ENCODE data around the gene PTPRG. TPM values are rescaled to one million over a fixed set of nuclear protein-coding genes. Genes with fewer than 3 reads are reported as not detected.

PTPRG gene
- total RNA-seq, 1 experiment from 2014 or later: 69.3 TPM

GRCh38 chr3:61813636-61814035, 252.3 kb downstream of the PTPRG start:
- Histone ChIP-seq H3K4ac (ENCODE audit: low read depth, low read length) (no peak overlapping the region), H2BK120ac (ENCODE audit: low read depth, low read length, poor library complexity, severe bottlenecking) (no peak overlapping the region), H3K14ac (ENCODE audit: insufficient read depth, low read length) (no peak overlapping the region), H3K4me2 (ENCODE audit: insufficient read depth, insufficient read length, low read length) (no peak overlapping the region), H4K8ac (replicated peaks; ENCODE audit: insufficient read length, low read depth, low read length) (no peak overlapping the region), H4K20me1 (ENCODE audit: control insufficient read depth, insufficient read depth, insufficient read length) (no peaks in the 10 kb centered on the region), H2AK5ac (ENCODE audit: insufficient read length, low read length) (no peak overlapping the region), H3K9ac (ENCODE audit: extremely low read depth, insufficient read length, low read length) (no peak overlapping the region), H3K18ac (ENCODE audit: insufficient read length, low read depth, low read length) (no peak overlapping the region), H4K91ac (ENCODE audit: insufficient read length, low read depth, low read length) (no peak overlapping the region), H3K27me3 (ENCODE audit: insufficient read depth, low read length) (no peaks in the 10 kb centered on the region), H4K5ac (ENCODE audit: insufficient read length, low read depth, low read length) (no peak overlapping the region), H3K79me2 (ENCODE audit: insufficient read depth, low read length) (peaks cover 14% of the 10 kb centered on the region; the same call in 1 of the 2 replicates), H2BK15ac (ENCODE audit: low read depth, low read length) (no peak overlapping the region), H2BK20ac (ENCODE audit: low read depth, low read length, poor library complexity, severe bottlenecking) (no peak overlapping the region), H3K27ac (ENCODE audit: insufficient read length, low read depth, low read length) (no peak overlapping the region), H3K23me2 (ENCODE audit: insufficient read length, low read depth, low read length, poor library complexity, severe bottlenecking) (no peaks in the 10 kb centered on the region), H2BK5ac (ENCODE audit: insufficient read length, low read length) (no peak overlapping the region), H3K79me1 (ENCODE audit: insufficient read depth, low read depth, low read length, poor library complexity, severe bottlenecking) (peaks cover 11% of the 10 kb centered on the region), H3K23ac (ENCODE audit: insufficient read length, low read depth, low read length) (no peak overlapping the region), H3K4me1 (ENCODE audit: insufficient read depth, low read length) (peaks cover 5% of the 10 kb centered on the region; the same call in 1 of the 2 replicates), H3K9me3 (ENCODE audit: control insufficient read depth, low read depth, low read length) (no peaks in the 10 kb centered on the region), H3T11ph (ENCODE audit: low read length) (no peak overlapping the region), H2AFZ (ENCODE audit: low read length) (no peak overlapping the region), H3K56ac (ENCODE audit: insufficient read length, low read depth, low read length) (no peak overlapping the region), H2BK12ac (ENCODE audit: insufficient read length, low read depth, low read length) (no peak overlapping the region)
- Mint-ChIP-seq H3K27ac (no peak overlapping the region), H3K4me3 (no peak overlapping the region), H3K36me3 (ENCODE audit: insufficient read depth in 1 of 3, low read depth in 3 of 3) (peaks cover 0 to 2% (median 0%) of the 10 kb centered on the region in 3 experiments; a peak in 1 of 7 replicates), H3K27me3 (ENCODE audit: low read depth) (no peaks in the 10 kb centered on the region), H3K4me1 (peaks cover 38 to 39% of the 10 kb centered on the region in 2 experiments), H3K9me3 (no peaks in the 10 kb centered on the region)
- no peak for DNase-seq
- TF ChIP-seq CTCF (conservative IDR thresholded peaks at IDR 0.05): no peak
- WGBS (ENCODE audit: extremely low coverage, insufficient read length, low lambda C conversion rate): no CpG with 5 or more reads among the region's 4 CpGs
